Neural progenitor cell (in vitro differentiated cells): ENCODE measurements around the gene NUDT15. TPM values are rescaled to one million over a fixed set of nuclear protein-coding genes. Genes with fewer than 3 reads are reported as not detected.
"Not testable (repeated sequence)": the region's sequence is repeated elsewhere in the genome, so short reads cannot be mapped to it uniquely, and the experiment has no call there.

Source experiments
- DNase-seq: peaks from one replicate; pipeline ENCODE4 v3.0.0-alpha.2; 2016; ENCODE audit warnings: low spot score
- H2AFZ ChIP-seq: fragments of 200-600 bp; sonication (generic); replicated peaks from 2 replicates; pipeline ENCODE4 v1.6.1; 2016; ENCODE audit warnings: antibody characterized with exemption
- H3F3A ChIP-seq: fragments of 200-600 bp; sonication (generic); 2 replicates; pipeline ENCODE4 v1.6.1; 2016; ENCODE audit warnings: antibody characterized with exemption, low read depth
- H3K27ac ChIP-seq: fragments of 200-600 bp; sonication (generic); 2 replicates; pipeline ENCODE4 v1.5.1; 2016; ENCODE audit warnings: mild to moderate bottlenecking
- H3K27me3 ChIP-seq: fragments of 200-600 bp; sonication (generic); 2 replicates; pipeline ENCODE4 v1.6.1; 2016; ENCODE audit warnings: mild to moderate bottlenecking, moderate library complexity
- H3K36me3 ChIP-seq: fragments of 200-600 bp; sonication (generic); 2 replicates; pipeline ENCODE4 v1.5.1; 2016
- H3K4me1 ChIP-seq: fragments of 200-600 bp; sonication (generic); 2 replicates; pipeline ENCODE4 v1.6.1; 2016; ENCODE audit warnings: mixed run types
- H3K4me2 ChIP-seq: fragments of 200-600 bp; sonication (generic); 2 replicates; pipeline ENCODE4 v1.6.1; 2016
- H3K4me3 ChIP-seq: fragments of 200-600 bp; sonication (generic); 2 replicates; pipeline ENCODE4 v1.5.1; 2016
- H3K79me2 ChIP-seq: fragments of 200-600 bp; sonication (generic); 2 replicates; pipeline ENCODE4 v1.6.1; 2016; ENCODE audit warnings: low read depth
- H3K9ac ChIP-seq: fragments of 200-600 bp; sonication (generic); 2 replicates; pipeline ENCODE4 v1.6.1; 2016
- H3K9me3 ChIP-seq: fragments of 200-600 bp; sonication (generic); 2 replicates; pipeline ENCODE4 v1.5.1; 2016; ENCODE audit warnings: low read depth
- H4K20me1 ChIP-seq: fragments of 200-600 bp; sonication (generic); 2 replicates; pipeline ENCODE4 v1.6.1; 2016; ENCODE audit warnings: low read depth
- H3K27ac Mint-ChIP-seq: 3 replicates; pipeline ENCODE4 v1.8.0; 2021; ENCODE audit warnings: mixed read lengths
- H3K27me3 Mint-ChIP-seq: 2 replicates; pipeline ENCODE4 v1.8.0; 2022; ENCODE audit warnings: low read depth, mild to moderate bottlenecking, inconsistent platforms, moderate library complexity, mixed read lengths; ENCODE audit not compliant: insufficient read depth
- H3K36me3 Mint-ChIP-seq: 3 replicates; pipeline ENCODE4 v1.8.0; 2021; ENCODE audit warnings: mixed read lengths
- H3K4me1 Mint-ChIP-seq: 3 replicates; pipeline ENCODE4 v1.8.0; 2021; ENCODE audit warnings: mixed read lengths
- H3K4me3 Mint-ChIP-seq: 3 replicates; pipeline ENCODE4 v1.8.0; 2021; ENCODE audit warnings: mild to moderate bottlenecking, moderate library complexity, mixed read lengths
- H3K9me3 Mint-ChIP-seq: 3 replicates; pipeline ENCODE4 v1.8.0; 2020; ENCODE audit warnings: mixed read lengths
- EZH2 ChIP-seq: fragments of 200-600 bp; sonication (generic); IDR thresholded peaks from 2 replicates; pipeline ENCODE4 v1.6.1; 2017; ENCODE audit warnings: antibody characterized with exemption, mild to moderate bottlenecking, moderate library complexity
- EZH2phosphoT487 ChIP-seq: fragments of 200-600 bp; sonication (generic); IDR thresholded peaks from 2 replicates; pipeline ENCODE4 v1.6.1; 2017; ENCODE audit warnings: antibody characterized with exemption
- total RNA-seq: library from RNA; depleted of rRNA; stranded (reverse); fragments of >200 nt; gene quantifications from 2 replicates; pipeline ENCODE4 v1.2.3, GENCODE V29; 2015; ENCODE audit warnings: low replicate concordance
- TF ChIP-seq, protein P1 (sequence below): fragments of 200-600 bp; sonication (generic); IDR thresholded peaks from 2 replicates; pipeline ENCODE4 v1.5.1; 2017; ENCODE audit warnings: antibody characterized with exemption, mild to moderate bottlenecking

The NUDT15 gene
- total RNA-seq, 1 donor from 2014 or later, result 63.8 TPM

DNA sequence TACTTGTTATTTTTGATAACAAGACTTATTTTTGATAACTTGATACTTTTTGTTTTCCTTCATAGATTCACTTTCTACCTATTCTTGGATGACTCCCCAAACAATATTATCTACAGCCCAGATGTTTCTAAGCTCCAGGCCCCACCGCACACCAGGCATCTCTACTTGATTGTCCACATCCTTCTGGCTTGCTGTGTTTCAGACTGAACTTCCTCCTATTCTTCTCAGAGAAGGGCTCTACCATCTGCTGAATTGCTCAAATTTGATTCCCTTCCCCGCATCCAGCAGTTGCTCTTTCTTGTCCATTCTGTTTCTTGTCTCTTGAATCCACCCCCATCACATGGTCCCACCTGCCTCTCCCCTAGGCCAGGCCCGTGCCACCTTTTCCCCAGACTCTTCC lies 13.0 kb downstream of the NUDT15 start:
- Histone ChIP-seq H3K79me2 (no peaks in the 10 kb centered on the region), H4K20me1 (no peaks in the 10 kb centered on the region), H3K9ac (no peak overlapping the region), H3K4me2 (no peak overlapping the region), H3F3A (no peaks in the 10 kb centered on the region), H3K27me3 (no peaks in the 10 kb centered on the region), H2AFZ (no peak overlapping the region), H3K36me3 (peaks cover 8% of the 10 kb centered on the region), H3K27ac (no peak overlapping the region), H3K4me3 (no peak overlapping the region), H3K9me3 (no peaks in the 10 kb centered on the region), H3K4me1 (no peaks in the 10 kb centered on the region)
- H3K9me3 Mint-ChIP-seq, result no peaks in the 10 kb centered on the region
- H3K27ac Mint-ChIP-seq, result no peak overlapping the region
- H3K36me3 Mint-ChIP-seq, result peaks cover 30% of the 10 kb centered on the region
- no peak for DNase-seq
- no peaks in the 10 kb centered on the region for H3K4me1 Mint-ChIP-seq
- no peaks in the 10 kb centered on the region for H3K27me3 Mint-ChIP-seq
- no peak overlapping the region for H3K4me3 Mint-ChIP-seq
- no peak for TF ChIP-seq EZH2

DNA sequence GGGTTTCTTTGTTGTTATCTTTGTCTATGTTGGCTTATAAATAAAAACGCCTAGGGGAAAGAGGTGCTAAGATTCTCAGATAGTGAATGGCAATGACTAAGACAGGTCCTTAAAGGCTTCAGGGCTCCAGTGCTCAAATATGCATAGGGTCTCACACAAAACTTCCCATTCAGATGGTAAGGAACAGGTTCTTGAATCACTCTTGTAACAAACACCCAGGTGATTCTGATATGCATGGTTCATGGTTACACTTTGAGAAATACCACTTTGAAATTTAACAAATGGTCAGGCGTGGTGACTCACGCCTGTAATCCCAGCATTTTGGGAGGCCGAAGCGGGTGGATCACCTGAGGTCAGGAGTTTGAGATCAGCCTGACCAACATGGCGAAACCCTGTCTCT lies 17.1 kb downstream of the NUDT15 start:
- Mint-ChIP-seq H3K9me3 (peaks cover 12% of the 10 kb centered on the region), H3K27me3 (peaks cover 2% of the 10 kb centered on the region), H3K27ac (no peak overlapping the region), H3K4me3 (no peak overlapping the region), H3K36me3 (peaks cover 54% of the 10 kb centered on the region), H3K4me1 (no peaks in the 10 kb centered on the region)
- Histone ChIP-seq H3K27ac (no peak overlapping the region), H3F3A (no peaks in the 10 kb centered on the region), H3K9me3 (no peaks in the 10 kb centered on the region), H3K4me2 (no peak overlapping the region), H3K4me3 (no peak overlapping the region), H3K9ac (no peak overlapping the region), H3K27me3 (no peaks in the 10 kb centered on the region), H3K4me1 (no peaks in the 10 kb centered on the region), H3K36me3 (peaks cover 3% of the 10 kb centered on the region), H2AFZ (no peak overlapping the region), H4K20me1 (no peaks in the 10 kb centered on the region), H3K79me2 (no peaks in the 10 kb centered on the region)
- DNase-seq, result no peak
- TF ChIP-seq EZH2phosphoT487, result no peak
- TF ChIP-seq EZH2, result no peak
- TF ChIP-seq, protein P1, sequence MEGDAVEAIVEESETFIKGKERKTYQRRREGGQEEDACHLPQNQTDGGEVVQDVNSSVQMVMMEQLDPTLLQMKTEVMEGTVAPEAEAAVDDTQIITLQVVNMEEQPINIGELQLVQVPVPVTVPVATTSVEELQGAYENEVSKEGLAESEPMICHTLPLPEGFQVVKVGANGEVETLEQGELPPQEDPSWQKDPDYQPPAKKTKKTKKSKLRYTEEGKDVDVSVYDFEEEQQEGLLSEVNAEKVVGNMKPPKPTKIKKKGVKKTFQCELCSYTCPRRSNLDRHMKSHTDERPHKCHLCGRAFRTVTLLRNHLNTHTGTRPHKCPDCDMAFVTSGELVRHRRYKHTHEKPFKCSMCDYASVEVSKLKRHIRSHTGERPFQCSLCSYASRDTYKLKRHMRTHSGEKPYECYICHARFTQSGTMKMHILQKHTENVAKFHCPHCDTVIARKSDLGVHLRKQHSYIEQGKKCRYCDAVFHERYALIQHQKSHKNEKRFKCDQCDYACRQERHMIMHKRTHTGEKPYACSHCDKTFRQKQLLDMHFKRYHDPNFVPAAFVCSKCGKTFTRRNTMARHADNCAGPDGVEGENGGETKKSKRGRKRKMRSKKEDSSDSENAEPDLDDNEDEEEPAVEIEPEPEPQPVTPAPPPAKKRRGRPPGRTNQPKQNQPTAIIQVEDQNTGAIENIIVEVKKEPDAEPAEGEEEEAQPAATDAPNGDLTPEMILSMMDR, result no peak

DNA sequence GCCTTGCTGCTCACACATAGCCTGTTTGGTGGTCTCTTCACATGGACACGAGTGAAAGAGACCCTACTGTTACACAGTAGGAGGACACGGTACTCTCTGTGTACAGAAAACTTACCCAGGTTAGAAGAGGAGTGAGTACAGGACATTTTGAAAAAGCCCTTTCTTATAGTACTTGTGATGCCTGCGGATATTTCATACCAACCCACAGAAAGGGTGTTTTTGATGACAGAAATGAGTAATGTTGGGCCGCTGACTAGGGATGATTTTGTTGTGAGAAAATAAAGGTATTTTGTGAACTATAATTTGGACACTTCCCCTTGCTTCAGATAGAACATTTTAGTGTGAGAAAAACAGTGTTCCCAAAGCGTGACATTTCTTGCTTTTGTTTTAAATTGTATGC lies 18.2 kb downstream of the NUDT15 start:
- no peaks in the 10 kb centered on the region for H3K9me3 ChIP-seq
- DNase-seq, result no peak
- no peaks in the 10 kb centered on the region for H3K79me2 ChIP-seq
- Mint-ChIP-seq H3K36me3 (peaks cover 57% of the 10 kb centered on the region), H3K4me3 (no peak overlapping the region), H3K27me3 (peaks cover 5% of the 10 kb centered on the region), H3K9me3 (peaks cover 12% of the 10 kb centered on the region), H3K27ac (no peak overlapping the region), H3K4me1 (no peaks in the 10 kb centered on the region)
- no peaks in the 10 kb centered on the region for H3F3A ChIP-seq
- H3K4me3 ChIP-seq, result no peak overlapping the region
- no peak for TF ChIP-seq EZH2phosphoT487
- TF ChIP-seq, protein P1, result no peak
- no peak for TF ChIP-seq EZH2
- no peaks in the 10 kb centered on the region for H3K4me1 ChIP-seq
- H4K20me1 ChIP-seq, result no peaks in the 10 kb centered on the region
- no peak overlapping the region for H2AFZ ChIP-seq
- H3K27ac ChIP-seq, result no peak overlapping the region
- H3K4me2 ChIP-seq, result no peak overlapping the region
- H3K27me3 ChIP-seq, result no peaks in the 10 kb centered on the region
- H3K9ac ChIP-seq, result no peak overlapping the region
- H3K36me3 ChIP-seq, result peaks cover 3% of the 10 kb centered on the region

GRCh38 chr13:48058536-48058935 lies 21.0 kb downstream of the NUDT15 start:
- H3K27ac ChIP-seq, H3K4me3 Mint-ChIP-seq, H4K20me1 ChIP-seq, H3K27me3 ChIP-seq, DNase-seq, H3K79me2 ChIP-seq, H3K27me3 Mint-ChIP-seq, H3K4me1 Mint-ChIP-seq, H3K4me1 ChIP-seq, H3K4me3 ChIP-seq, H3K36me3 ChIP-seq, H3K9ac ChIP-seq, H3K4me2 ChIP-seq, H2AFZ ChIP-seq, H3K9me3 ChIP-seq, H3F3A ChIP-seq: not testable (repeated sequence)
- Mint-ChIP-seq H3K27ac (peak overlapping the region; percentile 46), H3K9me3 (peaks cover 12% of the 10 kb centered on the region), H3K36me3 (peaks cover 36% of the 10 kb centered on the region)

GRCh38 chr13:48059951-48060350 lies 22.4 kb downstream of the NUDT15 start:
- DNase-seq, H2AFZ ChIP-seq, H3K27me3 Mint-ChIP-seq, H3K36me3 ChIP-seq, H3K4me1 Mint-ChIP-seq, H3K9ac ChIP-seq, H3K4me3 Mint-ChIP-seq, H3K79me2 ChIP-seq, H3K27ac ChIP-seq, H4K20me1 ChIP-seq, H3K27ac Mint-ChIP-seq, H3F3A ChIP-seq, H3K27me3 ChIP-seq, H3K9me3 ChIP-seq, H3K4me3 ChIP-seq, H3K4me2 ChIP-seq, H3K4me1 ChIP-seq: not testable (repeated sequence)
- peaks cover 12% of the 10 kb centered on the region for H3K9me3 Mint-ChIP-seq
- peaks cover 36% of the 10 kb centered on the region for H3K36me3 Mint-ChIP-seq
